SK-N-MC (cell line): Measurements from ENCODE around the gene RNLS.

Experiments
- EZH2 ChIP-seq: fragments of 200-600 bp; sonication (generic); IDR thresholded peaks from one replicate; pipeline ENCODE4 v1.6.1; 2017; ENCODE audit warnings: antibody characterized with exemption
- FOXP2 ChIP-seq: optimal IDR thresholded peaks from 2 replicates; pipeline ENCODE3; 2011; ENCODE audit warnings: mild to moderate bottlenecking, moderate library complexity; ENCODE audit not compliant: insufficient read depth; ENCODE audit errors: extremely low read length, control extremely low read depth
- POLR2AphosphoS5 ChIP-seq: IDR thresholded peaks from 2 replicates; pipeline ENCODE4 v1.6.1; 2012; ENCODE audit warnings: mild to moderate bottlenecking, low read depth, low read length, borderline replicate concordance

- no peak for TF ChIP-seq POLR2AphosphoS5
- TF ChIP-seq EZH2, result no peak
- TF ChIP-seq FOXP2, result no peak
Observed at GRCh38 chr10:88317099-88317498, 266.0 kb downstream of the RNLS start.
